Measurements from ENCODE around the gene FBLN1.
A peak's percentile ranks its signal among the peaks of the same experiment; 100 is the strongest.
"Not testable (repeated sequence)": the region's sequence is repeated elsewhere in the genome, so short reads cannot be mapped to it uniquely, and the experiment has no call there.

FBLN1 gene

DNA sequence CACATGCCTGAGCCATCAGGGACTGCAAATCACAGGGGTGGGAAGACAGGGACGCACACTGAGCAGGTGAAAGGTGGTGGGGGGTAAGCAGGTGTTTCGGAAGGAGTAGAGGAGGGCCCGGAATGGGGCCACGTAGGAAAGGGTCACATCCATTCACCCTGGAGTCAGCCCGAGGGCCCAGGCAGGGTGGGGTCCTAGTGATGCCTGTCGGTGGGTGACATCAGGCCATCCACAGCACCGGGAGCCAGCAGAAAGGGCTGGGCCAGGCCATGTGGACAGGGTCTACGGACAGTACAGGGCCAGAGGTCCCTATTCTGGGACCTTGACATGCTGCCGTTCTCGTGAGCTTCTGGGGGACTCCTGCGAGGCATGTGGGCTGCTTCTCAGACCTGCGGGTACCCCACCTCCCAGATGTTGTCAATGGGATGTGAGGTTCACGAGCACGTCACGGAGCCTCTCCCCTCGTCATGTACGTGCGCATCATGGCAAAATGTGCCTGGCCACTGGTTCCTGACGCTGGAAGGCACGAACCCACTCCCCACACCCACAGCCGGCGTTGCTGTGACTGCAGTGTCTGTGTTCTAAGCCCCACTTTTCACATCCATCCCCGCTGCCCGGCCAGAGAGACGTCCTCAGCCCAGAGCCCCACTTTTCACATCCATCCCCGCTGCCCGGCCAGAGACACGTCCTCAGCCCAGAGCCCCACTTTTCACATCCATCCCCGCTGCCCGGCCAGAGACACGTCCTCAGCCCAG, 84.1 kb downstream of the FBLN1 start:
- no peak for DNase-seq

DNA sequence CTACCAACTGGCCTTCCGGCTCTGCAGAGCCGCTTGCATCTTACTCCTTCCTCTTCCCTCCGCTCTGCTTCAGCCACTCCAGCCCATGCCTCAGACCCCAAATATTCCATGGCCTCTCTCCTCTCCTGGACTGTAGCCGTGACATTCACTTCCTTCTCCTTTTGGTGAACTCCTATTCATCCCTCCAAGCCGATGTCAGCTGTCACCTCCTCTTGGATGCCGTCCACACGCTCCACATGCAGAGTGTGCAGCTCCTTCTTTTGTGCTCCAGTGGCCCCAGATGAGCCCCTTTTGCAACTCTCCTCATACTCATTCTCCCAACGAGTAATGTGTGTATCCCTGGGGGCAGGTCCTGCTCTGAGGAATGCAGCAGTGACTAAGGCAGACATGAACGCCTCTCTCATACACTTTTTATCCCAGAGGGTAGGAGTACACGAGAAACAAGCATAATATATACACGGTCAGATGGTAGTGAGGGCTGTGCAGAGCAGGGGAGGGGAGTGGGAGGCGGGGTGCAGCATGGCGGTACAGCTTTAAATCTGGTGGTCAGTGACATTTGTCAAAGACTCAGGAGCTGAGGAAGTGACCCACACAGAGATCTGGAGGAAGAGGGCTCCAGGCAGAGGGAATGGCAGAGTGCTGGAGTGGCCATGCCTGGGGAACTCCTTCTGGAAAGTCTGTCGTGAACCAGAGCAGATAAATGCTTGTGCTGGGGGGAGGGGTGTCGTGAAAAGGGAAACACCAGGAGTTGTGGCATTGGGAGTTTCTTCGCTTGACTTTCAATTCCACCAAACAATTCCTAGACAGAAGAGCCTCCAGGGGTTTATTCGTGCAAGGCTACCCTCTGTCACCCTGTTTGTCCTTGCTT, 85.2 kb downstream of the FBLN1 start:
- no peak for DNase-seq

DNA sequence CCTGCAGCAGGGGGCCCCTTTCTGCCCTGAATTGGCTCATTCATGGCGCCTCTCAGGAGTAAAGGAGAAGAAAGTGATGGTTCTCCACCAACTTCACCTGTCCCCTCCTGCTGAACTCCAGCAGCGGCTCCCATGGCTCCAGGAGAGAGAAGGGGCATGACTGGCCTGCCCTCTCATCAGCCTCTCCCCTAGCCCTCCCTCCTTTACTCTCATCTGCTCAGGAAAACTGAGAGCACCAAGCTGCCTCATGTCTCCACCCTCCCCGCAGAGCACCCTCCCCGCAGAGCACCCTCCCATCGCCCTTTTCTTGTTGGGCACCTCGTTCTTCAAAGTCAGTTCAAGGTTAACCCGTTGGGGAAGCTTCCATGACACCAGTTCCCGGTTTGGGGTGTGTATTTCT, 86.9 kb downstream of the FBLN1 start:
- no peak for DNase-seq

DNA sequence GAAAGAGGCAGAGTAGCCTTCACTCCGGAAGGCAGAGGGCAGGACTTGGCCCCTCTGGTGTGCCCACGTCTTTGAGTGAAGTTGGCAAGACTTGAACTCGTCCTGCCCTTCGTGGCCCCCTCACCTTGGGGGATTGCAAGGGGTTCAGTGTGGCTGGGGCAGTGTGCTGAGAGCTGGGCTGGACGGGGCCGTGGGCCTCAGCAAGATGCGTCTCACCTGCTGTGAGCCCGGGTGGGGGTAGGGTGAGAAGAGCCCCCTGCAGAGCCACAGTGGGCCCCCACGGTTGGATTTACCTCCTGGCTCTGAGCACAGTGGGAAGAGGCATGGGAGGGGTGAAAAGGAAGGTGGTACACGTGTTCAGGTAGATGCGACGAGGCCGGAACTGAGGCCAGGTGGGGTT, 87.6 kb downstream of the FBLN1 start:
- no peak for DNase-seq

DNA sequence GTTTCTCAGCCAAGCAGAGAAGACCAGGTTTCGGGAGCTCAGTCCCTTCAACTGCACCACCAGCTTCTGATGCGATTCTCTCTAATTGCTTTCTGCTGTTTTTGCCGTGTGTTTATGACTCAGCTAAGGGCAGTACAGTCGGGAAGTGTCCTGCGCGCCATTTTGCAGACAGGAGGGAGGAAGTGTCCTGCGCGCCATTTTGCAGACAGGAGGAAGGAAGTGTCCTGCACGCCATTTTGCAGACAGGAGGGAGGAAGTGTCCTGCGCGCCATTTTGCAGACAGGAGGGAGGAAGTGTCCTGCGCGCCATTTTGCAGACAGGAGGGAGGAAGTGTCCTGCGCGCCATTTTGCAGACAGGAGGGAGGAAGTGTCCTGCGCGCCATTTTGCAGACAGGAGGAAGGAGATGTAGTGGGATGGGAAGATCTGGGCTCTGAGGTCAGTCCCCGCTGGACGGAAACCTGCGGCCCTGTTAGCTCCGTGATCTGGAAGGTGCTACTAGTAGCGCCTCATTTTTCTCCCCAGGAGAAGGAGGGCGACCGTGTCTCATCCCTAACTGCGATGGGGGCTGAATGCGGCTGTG, 89.0 kb downstream of the FBLN1 start:
- DNase-seq, result not testable (repeated sequence)

DNA sequence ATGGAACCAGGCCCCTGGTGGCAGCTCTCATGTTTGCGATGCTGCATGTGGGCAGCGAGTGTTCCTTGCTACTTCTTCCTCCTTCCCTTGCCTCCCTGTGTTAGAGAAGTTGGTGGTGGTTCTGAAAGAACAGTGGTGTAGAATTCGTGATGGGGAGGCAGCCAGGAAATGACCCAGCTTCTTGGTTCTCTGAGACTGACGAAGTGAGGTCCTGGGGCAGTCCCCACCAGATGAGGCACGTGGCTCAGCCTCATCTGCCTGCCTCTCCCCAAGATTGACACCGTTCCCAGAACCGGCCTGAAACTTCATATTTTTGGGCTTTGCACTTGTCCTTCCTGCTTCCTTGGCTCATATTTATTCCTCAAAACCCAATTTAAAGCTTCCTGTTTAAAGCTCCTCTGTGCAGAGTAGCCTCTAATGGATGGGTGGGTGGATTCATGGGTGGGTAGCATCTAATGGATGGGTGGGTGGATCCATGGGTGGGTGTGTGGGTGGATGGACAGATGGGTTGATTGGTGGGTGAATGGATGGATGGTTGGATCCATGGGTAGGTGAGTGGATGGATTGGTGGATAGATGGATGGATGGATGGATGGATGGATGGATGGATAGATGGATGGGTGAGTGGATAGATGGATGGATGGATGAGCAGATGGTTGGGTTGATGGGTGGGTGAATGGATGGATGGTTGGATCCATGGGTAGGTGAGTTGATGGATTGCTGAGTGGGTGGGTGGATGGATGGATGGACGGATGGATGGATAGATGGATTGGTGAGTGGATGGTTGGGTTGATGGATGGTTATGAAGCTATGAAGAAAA, 91.6 kb downstream of the FBLN1 start:
- no peak for DNase-seq

DNA sequence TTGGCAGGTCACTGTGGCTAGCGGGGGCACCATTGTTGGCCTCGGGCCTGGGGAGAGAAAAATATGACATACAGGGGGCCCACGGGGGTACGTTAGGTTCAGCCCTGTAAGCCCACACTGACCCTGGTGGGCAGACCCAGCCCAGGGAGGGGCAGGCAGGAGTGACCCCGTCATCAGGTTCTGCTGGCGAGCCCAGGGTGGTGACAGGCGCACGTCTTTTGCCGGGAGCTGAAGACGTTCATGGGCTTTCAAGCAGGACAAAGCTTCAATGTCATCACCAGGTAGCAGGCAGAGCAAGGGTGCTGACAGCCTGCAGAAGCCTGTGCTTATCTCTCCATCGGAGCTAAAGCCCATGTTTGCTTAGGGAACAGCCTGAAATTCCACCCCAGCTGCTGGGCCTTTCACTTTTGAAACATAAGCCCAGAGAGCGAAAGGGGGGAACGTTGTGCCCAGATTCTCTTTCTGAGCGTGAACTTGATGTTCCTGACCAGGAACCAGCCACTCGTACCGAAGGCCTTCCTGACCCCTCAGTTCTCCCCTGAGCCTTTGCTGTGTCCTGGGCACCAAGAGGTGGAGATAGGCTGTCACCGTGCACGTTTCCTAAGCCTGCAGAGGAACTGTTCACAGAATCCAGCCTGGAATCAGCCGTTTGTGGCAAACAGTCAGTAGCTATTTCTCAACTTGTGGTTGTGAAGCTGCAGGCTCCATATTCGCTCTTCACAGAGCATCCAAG, 94.9 kb downstream of the FBLN1 start:
- no peak for DNase-seq

DNA sequence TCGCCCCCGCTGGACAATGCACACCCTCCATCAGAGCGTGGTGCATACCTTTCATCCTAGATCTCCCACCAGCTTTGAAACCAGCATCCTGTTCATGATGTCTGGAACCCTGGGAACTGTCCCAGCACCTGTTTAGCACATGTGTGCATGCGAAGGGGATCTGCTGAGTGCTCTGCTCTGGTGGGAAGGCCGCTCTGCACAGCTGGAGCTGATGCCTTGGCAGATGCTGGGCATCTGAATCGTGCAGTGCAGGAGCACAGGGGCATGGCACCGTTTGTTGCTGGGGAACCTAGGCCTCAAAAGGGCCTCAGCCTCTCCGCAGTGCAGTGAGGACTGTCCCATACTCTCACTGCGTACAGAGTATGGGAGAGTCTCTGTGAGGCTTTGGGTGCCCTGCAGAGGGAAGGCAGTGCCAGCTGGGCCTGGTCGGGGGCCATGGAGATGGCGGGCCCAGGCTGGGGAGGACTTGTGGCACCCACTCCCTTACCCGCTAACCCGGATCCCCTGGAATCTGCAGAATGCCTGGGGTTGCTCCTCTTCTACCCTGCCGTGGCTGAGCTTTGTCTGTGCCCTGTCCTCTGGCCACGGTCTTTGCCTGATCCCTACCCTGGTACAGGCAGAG, 96.0 kb downstream of the FBLN1 start:
- DNase-seq, result no peak

DNA sequence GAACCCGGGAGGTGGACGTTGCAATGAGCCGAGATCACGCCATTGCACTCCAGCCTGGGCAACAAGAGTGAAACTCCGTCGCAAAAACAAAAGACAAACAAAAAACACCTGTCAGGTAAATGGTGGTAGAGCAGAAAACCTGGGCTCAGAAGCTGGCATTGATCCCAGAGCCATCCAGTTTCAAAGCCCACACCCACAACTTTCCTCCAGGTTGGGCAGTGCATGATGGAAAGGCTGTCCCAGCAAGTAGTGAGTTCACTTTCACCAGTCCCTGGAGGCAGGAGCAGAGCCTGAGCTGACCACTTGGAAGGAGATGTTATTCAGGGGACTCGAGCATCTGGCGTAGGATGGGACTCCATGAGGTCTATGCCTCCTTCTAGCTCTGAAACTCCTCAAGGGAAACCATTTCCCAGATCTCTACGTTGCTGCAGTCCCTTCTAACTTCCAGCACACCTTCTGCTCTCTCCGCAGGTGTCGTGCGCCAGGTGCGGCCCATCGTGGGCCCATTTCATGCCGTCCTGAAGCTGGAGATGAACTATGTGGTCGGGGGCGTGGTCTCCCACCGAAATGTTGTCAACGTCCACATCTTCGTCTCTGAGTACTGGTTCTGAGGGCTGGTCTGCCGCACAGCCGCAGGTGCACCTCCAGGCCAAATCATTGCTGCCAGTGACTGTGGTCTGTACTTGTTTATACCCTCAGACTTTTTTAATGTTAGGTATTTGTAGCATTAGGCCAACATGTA, 97.3 kb downstream of the FBLN1 start:
- no peak for DNase-seq

DNA sequence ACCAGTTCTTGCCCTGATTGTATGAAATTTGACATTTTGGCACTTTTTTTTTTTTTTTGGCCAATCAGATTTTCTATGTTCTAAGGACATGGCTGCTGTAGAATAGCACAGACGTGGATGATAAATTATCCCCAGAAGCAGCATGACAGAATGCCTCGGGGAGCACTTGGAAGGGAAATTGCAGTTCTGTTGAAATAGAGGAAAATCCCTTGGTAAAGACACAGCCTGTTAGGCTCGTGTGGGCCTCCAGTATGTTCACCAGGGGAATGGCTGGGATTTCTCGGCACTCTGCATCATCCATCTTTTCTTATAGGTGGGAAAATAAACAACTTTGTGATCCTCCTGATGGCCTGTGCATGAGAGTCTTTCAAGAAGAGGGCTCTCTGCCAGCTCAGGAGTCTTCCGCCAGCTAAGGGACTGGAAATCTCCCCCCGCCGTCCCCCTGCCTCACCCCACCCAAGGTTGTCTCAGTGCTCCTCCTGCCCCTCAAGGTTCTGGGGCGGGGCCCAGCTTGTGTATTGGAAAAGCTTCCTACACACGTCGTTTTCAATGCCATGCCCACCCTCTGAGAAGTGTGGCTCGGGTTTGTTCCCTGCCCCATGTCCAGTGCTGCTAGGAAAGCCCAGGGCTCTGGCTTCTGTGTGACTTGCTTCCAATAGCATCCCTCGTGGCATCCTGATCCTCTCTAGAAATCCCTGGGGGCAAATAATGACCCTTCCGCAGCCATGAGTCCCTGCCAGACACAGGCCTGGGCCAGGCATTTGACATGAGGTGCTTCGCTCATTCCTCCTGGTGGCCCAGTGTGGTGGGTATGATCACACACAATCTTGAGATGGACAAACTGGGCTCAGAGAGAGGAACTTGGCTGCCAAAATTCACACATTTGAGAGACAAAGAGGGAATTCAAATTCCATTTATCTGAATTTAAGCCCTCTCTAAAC, 98.4 kb downstream of the FBLN1 start:
- no peak for DNase-seq

DNA sequence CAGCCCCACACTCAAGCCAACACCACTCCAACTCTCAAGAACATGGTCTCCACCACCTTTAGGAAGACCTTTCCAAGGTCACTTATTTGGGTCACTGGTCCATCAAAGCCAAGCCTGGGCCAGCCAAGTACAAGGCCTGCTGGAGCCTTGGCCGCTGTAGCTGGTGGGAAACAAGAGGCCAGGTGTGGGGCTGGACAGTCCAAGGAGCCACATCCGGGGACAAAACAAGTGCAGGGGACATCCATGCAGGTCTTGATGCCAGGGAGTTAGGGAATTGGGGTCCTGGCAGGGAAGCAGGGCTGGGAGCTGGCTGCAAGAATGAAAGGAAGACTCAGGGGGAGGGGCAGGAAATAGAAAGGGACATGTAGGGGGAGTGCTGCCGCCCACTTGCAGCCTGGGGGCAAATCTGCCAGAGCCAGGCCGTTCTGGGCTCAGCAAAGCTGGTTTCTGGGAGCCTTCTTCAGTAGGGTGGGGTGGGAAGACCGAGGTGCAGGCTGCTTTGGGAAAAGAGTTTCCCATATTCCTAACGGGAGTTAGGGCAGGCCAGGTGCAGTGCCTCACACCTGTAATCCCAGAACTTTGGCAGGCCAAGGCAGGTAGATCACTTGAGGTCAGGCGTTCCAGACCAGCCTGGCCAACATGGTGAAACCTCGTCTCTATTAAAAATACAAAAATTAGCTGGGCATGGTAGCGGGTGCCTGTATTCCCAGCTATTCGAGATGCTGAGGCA, 99.5 kb downstream of the FBLN1 start:
- DNase-seq, result no peak

DNA sequence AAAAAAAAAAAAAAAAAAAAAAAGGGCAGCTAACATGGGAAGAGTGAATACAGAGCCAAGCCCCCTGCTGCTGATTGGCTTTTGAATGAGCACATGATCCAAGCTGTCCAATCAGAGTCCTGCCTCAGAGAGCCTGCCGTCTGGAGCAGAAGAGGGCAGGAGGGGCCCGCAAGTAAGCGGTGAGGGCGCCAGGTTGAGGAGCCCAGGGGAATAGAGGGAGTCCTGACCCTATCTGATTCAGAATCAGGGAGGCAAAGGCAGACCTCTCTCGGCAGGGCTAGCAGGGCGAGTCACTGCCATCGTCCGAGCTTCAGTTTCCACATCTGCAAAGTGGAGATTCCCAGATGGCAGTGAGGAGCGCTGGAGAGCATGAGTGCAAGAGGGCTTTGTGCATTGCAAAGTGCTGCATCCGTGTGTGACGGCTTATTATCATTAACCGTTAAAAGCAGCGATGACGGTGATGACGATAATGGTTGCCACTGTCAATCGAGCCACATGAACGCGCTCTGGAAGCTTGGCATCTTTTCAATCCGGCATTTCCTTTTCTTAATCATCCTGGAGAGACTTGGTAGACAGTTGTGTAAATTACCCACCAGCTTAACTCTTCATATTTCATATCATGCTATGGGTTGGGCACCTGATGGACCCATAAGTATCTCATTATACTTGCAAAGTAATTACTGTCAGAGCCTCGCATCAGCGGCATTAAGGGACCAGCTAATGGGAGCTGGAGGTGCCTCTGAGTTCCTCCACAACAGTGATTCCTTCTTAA, 100.3 kb downstream of the FBLN1 start:
- DNase-seq, result peak; percentile 42

DNA sequence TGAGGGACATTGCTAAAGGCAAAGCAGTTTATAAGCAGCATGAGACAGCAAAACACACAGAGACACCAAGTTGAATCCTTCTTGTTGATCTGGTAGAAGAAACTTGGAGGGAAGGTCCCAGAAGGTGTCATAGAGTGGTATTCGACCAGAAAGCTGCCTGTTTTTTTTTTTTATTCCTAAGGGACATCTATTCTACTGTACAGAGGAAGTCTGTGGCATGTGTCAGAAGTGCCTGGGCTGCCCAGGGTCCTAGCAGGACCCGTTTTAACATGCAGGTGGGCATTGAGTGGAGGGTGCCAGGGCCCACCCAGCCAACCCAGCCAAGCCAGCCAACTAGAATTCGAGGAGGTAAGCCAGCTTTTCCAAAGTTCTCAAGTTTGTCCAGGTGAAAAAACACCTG, 100.9 kb downstream of the FBLN1 start:
- DNase-seq, result no peak

DNA sequence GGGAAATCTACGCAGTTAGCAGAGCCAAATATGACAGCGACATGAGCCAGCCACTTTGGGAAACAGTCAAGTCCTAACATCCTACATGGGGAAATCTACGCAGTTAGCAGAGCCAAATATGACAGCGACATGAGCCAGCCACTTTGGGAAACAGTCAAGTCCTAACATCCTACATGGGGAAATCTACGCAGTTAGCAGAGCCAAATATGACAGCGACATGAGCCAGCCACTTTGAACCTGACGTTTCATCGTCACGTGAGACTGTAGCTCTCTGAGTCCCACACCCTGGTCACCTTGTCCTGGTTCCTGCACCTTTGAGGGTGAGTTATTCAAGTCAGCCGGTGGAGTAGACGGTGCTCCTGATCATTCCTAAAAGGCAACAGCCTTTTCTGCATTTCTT, 105.4 kb downstream of the FBLN1 start:
- DNase-seq, result not testable (repeated sequence)

DNA sequence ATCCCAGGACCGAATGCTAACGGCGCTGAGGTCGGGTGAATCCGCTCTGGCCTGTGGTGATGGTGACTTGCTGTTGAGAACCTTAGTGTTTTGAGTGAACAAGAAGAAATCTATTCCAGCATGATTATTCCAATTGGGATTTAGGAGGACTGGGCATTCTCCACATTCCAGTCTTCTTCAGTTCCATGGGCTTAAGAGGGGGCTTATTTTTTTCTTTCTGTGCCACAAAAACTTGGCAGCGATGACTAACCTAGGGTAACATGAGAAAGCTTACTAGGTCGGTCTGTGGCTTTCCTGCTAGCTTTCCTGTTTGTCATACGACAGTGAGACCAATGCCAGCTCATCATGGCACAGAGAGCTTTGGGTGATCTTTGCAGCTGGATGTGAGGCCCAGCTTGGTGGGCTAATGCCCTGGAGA, 106.1 kb downstream of the FBLN1 start:
- peak; percentile 73 for DNase-seq

DNA sequence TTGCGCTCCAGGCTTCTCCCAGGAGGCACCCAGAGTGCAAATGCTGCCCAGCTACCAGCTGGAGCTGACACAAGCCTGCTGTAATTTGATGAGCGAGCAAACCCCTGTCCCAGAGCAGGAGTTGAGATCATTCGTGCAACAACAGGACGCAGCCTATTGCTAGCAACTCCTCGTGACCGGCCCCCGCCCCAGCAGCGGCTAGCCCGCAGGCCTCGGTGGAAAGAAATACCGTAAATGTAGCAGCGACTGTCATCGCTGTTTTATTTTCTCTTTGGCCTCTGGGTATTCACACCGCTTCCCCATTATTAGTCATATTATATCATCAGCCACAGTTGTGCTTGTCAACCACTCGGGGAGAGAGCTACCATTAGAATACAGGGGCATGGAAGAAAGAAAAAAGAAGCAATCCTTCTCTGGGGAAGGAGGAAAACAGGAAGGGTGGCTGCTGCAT, 109.8 kb downstream of the FBLN1 start:
- DNase-seq, result peak; percentile 53

DNA sequence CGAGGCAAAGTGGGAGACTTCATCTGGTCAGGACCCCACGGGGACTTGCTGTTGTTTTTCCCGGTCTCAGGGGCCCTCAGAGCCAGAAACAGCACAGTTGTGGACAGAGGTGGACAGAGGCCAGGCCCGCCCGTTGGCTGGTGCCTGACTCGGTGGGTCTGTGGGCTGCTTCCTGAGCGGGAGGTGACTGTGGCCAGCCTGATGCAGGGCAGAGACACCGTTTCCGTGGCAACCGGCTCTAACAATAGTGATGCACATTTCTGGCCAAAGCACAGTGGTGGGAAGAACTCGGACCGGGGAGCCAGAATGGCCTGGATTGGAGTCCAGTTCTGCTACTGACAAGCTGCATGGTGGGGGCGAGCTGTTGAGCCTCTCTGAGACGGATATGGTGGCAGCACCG, 110.3 kb downstream of the FBLN1 start:
- DNase-seq, result no peak

DNA sequence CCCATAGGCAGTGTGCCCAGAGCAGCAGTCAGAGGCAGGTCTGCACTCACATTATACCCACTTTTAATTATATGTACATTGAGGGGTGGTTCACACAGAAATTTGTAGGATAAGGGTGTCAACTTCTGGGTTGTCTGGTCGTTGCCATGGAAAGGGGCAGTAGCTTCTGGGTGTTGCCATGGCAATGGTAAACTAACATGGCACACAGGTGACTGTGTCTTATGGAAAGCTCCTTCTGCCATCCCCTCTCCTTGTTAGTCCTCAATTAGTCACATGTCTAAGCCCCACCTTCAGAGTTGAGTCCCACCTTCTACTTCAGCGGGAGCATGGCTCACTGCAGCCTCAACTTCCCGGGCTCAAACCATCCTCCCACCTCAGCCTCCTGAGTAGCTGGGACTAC, 112.7 kb downstream of the FBLN1 start:
- DNase-seq, result no peak

Measured in activated CD4-positive, alpha-beta T cell treated with anti-CD3 and anti-CD28 coated beads, Interleukin-2, Interleukin-6, amounts not matched to agents 100 ng/mL and 50 ng/mL, durations not matched to agents 16 hours and 8 hours (primary cell).